Gastrocnemius medialis (tissue), 4 donors: Measurements from ENCODE around the gene STK39.
"Not testable (repeated sequence)": the region's sequence is repeated elsewhere in the genome, so short reads cannot be mapped to it uniquely, and the experiment has no call there.

Experiments
- POLR2A ChIP-seq, 2 donors: fragments of 450-650 bp; IDR thresholded peaks; one replicate each; pipeline ENCODE4 v1.6.1; 2017; ENCODE audit warnings: antibody characterized with exemption in 2 of 2, mild to moderate bottlenecking in 2 of 2, moderate library complexity in 2 of 2
- TF ChIP-seq, protein P1 (sequence below), 5 experiments: fragments of 450-650 bp in 3 of 5; fragments of 200-600 bp in 2 of 5; sonication (generic) in 2 of 5; IDR thresholded peaks in 4 of 5; conservative IDR thresholded peaks in 1 of 5; 1 replicate in 4 of 5; 2 replicates in 1 of 5; pipeline ENCODE4 v1.5.1; 2016 to 2019; ENCODE audit warnings: antibody characterized with exemption in 5 of 5, mild to moderate bottlenecking in 3 of 5, moderate library complexity in 3 of 5

GRCh38 chr2:168042127-168042824 lies 205.1 kb downstream of the STK39 start:
- TF ChIP-seq, protein P1, sequence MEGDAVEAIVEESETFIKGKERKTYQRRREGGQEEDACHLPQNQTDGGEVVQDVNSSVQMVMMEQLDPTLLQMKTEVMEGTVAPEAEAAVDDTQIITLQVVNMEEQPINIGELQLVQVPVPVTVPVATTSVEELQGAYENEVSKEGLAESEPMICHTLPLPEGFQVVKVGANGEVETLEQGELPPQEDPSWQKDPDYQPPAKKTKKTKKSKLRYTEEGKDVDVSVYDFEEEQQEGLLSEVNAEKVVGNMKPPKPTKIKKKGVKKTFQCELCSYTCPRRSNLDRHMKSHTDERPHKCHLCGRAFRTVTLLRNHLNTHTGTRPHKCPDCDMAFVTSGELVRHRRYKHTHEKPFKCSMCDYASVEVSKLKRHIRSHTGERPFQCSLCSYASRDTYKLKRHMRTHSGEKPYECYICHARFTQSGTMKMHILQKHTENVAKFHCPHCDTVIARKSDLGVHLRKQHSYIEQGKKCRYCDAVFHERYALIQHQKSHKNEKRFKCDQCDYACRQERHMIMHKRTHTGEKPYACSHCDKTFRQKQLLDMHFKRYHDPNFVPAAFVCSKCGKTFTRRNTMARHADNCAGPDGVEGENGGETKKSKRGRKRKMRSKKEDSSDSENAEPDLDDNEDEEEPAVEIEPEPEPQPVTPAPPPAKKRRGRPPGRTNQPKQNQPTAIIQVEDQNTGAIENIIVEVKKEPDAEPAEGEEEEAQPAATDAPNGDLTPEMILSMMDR (IDR thresholded peaks at IDR 0.05 in 4 of 5, conservative IDR thresholded peaks at IDR 0.05 in 1 of 5), result not testable (repeated sequence)
- not testable (repeated sequence) for TF ChIP-seq POLR2A (IDR thresholded peaks at IDR 0.05)
